IMR-90 (cell line): Measurements from ENCODE around the gene DBI. TPM values are rescaled to one million over a fixed set of nuclear protein-coding genes. Genes with fewer than 3 reads are reported as not detected.

Experiments
- ATAC-seq: fragments of 200-7000 bp; cut with Tn5 transposase; 2 replicates; pipeline ENCODE4 v1.9.1; 2020; ENCODE audit warnings: low read depth, mild to moderate bottlenecking, moderate library complexity
- BruUV-seq: library from RNA; stranded (reverse); fragments of 400-500 nt; replicated peaks from 2 replicates; lab custom pipeline; 2021; lab: Mats Ljungman, UMichigan
- CTCF ChIA-PET: fragments of 300-600 bp; formaldehyde crosslinking; extraction: SDS; loops from one replicate; lab custom pipeline; 2021; ENCODE audit warnings: antibody characterized with exemption; lab: Yijun Ruan, JAX
- POLR2A ChIA-PET: fragments of 300-600 bp; sonication (Branson Sonifier 250); formaldehyde crosslinking; loops from one replicate; lab custom pipeline; 2022; ENCODE audit warnings: antibody characterized with exemption; ENCODE audit not compliant: unreplicated experiment; lab: Charles Lee
- DNase-seq: peaks from one replicate; pipeline ENCODE4 v3.0.0; 2013
- H2AFZ ChIP-seq: replicated peaks from 2 replicates; pipeline ENCODE3; 2013; ENCODE audit warnings: low read length, mild to moderate bottlenecking; ENCODE audit not compliant: poor library complexity
- H2AK5ac ChIP-seq: 2 replicates; pipeline ENCODE4 v1.6.1; 2013; ENCODE audit warnings: low read depth, low read length, inconsistent platforms
- H2AK9ac ChIP-seq: replicated peaks from 2 replicates; pipeline ENCODE3; 2013; ENCODE audit warnings: mild to moderate bottlenecking, low read depth, low read length, moderate library complexity; ENCODE audit not compliant: poor library complexity
- H2BK120ac ChIP-seq: 2 replicates; pipeline ENCODE4 v1.6.1; 2013; ENCODE audit warnings: low read depth, low read length, inconsistent platforms
- H2BK15ac ChIP-seq: 3 replicates; pipeline ENCODE4 v1.6.1; 2013; ENCODE audit warnings: low read depth, low read length, inconsistent platforms
- H2BK20ac ChIP-seq: 2 replicates; pipeline ENCODE4 v1.6.1; 2013; ENCODE audit warnings: low read depth, mild to moderate bottlenecking, inconsistent platforms, low read length, moderate library complexity
- H2BK5ac ChIP-seq: 2 replicates; pipeline ENCODE4 v1.6.1; 2013; ENCODE audit warnings: mild to moderate bottlenecking, low read depth, low read length, inconsistent platforms; ENCODE audit not compliant: poor library complexity, severe bottlenecking
- H3K14ac ChIP-seq: replicated peaks from 2 replicates; pipeline ENCODE4 v1.6.1; 2013; ENCODE audit warnings: low read depth, low read length, inconsistent platforms
- H3K18ac ChIP-seq: 2 replicates; pipeline ENCODE4 v1.6.1; 2013; ENCODE audit warnings: low read depth, low read length, control low read depth
- H3K23ac ChIP-seq: 2 replicates; pipeline ENCODE4 v1.6.1; 2013; ENCODE audit warnings: low read depth, low read length, inconsistent platforms
- H3K27ac ChIP-seq: 2 replicates; pipeline ENCODE4 v1.5.1; 2013; ENCODE audit warnings: mild to moderate bottlenecking, control low read depth, low read length; ENCODE audit not compliant: insufficient read depth
- H3K27me3 ChIP-seq: 2 replicates; pipeline ENCODE4 v1.6.1; 2013; ENCODE audit warnings: low read length; ENCODE audit not compliant: control insufficient read depth, insufficient read depth
- H3K36me3 ChIP-seq: 2 replicates; pipeline ENCODE4 v1.6.1; 2013; ENCODE audit warnings: low read length, mixed read lengths; ENCODE audit not compliant: control insufficient read depth, insufficient read depth
- H3K4ac ChIP-seq: 2 replicates; pipeline ENCODE4 v1.6.1; 2013; ENCODE audit warnings: low read depth, low read length, inconsistent platforms
- H3K4me1 ChIP-seq: 2 replicates; pipeline ENCODE4 v1.6.1; 2013; ENCODE audit warnings: low read length, mixed read lengths; ENCODE audit not compliant: control insufficient read depth, insufficient read depth
- H3K4me2 ChIP-seq: 2 replicates; pipeline ENCODE4 v1.6.1; 2013; ENCODE audit warnings: low read depth, mild to moderate bottlenecking, control low read depth, low read length, moderate library complexity
- H3K4me3 ChIP-seq: 2 replicates; pipeline ENCODE4 v1.5.1; 2013; ENCODE audit warnings: low read depth, mild to moderate bottlenecking, control low read depth, low read length, moderate library complexity; ENCODE audit not compliant: insufficient read depth
- H3K56ac ChIP-seq: 2 replicates; pipeline ENCODE4 v1.6.1; 2013; ENCODE audit warnings: low read length, inconsistent platforms; ENCODE audit not compliant: insufficient read depth; ENCODE audit errors: extremely low read depth
- H3K79me1 ChIP-seq, 2 experiments: 2 replicates each; pipeline ENCODE4 v1.6.1; 2013; ENCODE audit warnings: low read length in 2 of 2, inconsistent platforms in 1 of 2, low read depth in 1 of 2
- H3K9ac ChIP-seq: 2 replicates; pipeline ENCODE4 v1.6.1; 2013; ENCODE audit warnings: low read depth, low read length, control low read depth
- H3K9me1 ChIP-seq: 2 replicates; pipeline ENCODE4 v1.6.1; 2013; ENCODE audit warnings: low read length, inconsistent platforms; ENCODE audit not compliant: insufficient read depth
- H3K9me3 ChIP-seq: 2 replicates; pipeline ENCODE4 v1.6.1; 2013; ENCODE audit warnings: low read length; ENCODE audit not compliant: control insufficient read depth, insufficient read depth
- H4K20me1 ChIP-seq: 2 replicates; pipeline ENCODE4 v1.6.1; 2013; ENCODE audit warnings: low read length, inconsistent platforms; ENCODE audit not compliant: insufficient read depth
- H4K5ac ChIP-seq: 2 replicates; pipeline ENCODE4 v1.6.1; 2013; ENCODE audit warnings: mild to moderate bottlenecking, low read depth, low read length, control low read depth
- H4K8ac ChIP-seq, 2 experiments: 2 replicates each; pipeline ENCODE4 v1.6.1; 2013; ENCODE audit warnings: low read depth in 2 of 2, low read length in 2 of 2, control low read depth in 1 of 2, inconsistent platforms in 1 of 2
- H4K91ac ChIP-seq: 2 replicates; pipeline ENCODE4 v1.6.1; 2013; ENCODE audit warnings: low read depth, low read length, inconsistent platforms; ENCODE audit not compliant: insufficient read depth
- MAZ ChIP-seq: IDR thresholded peaks from 2 replicates; pipeline ENCODE4 v1.6.1; 2012; ENCODE audit warnings: low read depth, mild to moderate bottlenecking, low read length, improper control_type of control experiment, moderate library complexity, borderline replicate concordance
- MXI1 ChIP-seq: IDR thresholded peaks from 2 replicates; pipeline ENCODE4 v1.6.1; 2012; ENCODE audit warnings: low read depth, mild to moderate bottlenecking, low read length, moderate library complexity, borderline replicate concordance
- NFE2L2 ChIP-seq: fragments of 150-350 bp; IDR thresholded peaks from 2 replicates; pipeline ENCODE4 v1.6.1; 2016; ENCODE audit warnings: low read depth, mild to moderate bottlenecking, low read length
- POLR2A ChIP-seq: IDR thresholded peaks from 2 replicates; pipeline ENCODE4 v1.6.1; 2012; ENCODE audit warnings: mild to moderate bottlenecking, low read depth, low read length
- RAD21 ChIP-seq: IDR thresholded peaks from 2 replicates; pipeline ENCODE4 v1.6.1; 2012; ENCODE audit warnings: low read length, improper control_type of control experiment
- RFX5 ChIP-seq: IDR thresholded peaks from 2 replicates; pipeline ENCODE4 v1.8.0; 2012; ENCODE audit warnings: low read depth, mild to moderate bottlenecking, low read length, moderate library complexity
- SMC3 ChIP-seq: fragments of 150-350 bp; IDR thresholded peaks from 2 replicates; pipeline ENCODE4 v1.6.1; 2016; ENCODE audit warnings: low read depth, mild to moderate bottlenecking, antibody characterized with exemption, low read length, moderate library complexity
- WGBS, 2 experiments: methylation state at CpG; one replicate each; pipeline versions ENCODE4 v1.1.5 to v1.1.7; 2013; ENCODE audit warnings: missing lambda C conversion rate in 2 of 2; ENCODE audit not compliant: insufficient read length in 1 of 2; ENCODE audit errors: extremely low coverage in 2 of 2; 5-methylcytosine and 5-hydroxymethylcytosine counted together
- dilution Hi-C: fragments of 300-500 bp; cut with HindIII; formaldehyde crosslinking; loops from one replicate; pipeline ENCODE4 v1.14.3; 2018; ENCODE audit warnings: low sequenced_read_pairs; ENCODE audit not compliant: unreplicated experiment
- in situ Hi-C: fragments of 300-500 bp; cut with MboI; formaldehyde crosslinking; loops from 3 replicates; pipeline ENCODE4 v1.14.3; 2019; ENCODE audit warnings: low sequenced_read_pairs, inconsistent platforms, mixed read lengths
- intact Hi-C: fragments of 100-400 bp; cut with micrococcal nuclease; formaldehyde crosslinking; loops from 2 replicates; pipeline ENCODE4 v1.10.0; 2022
- polyA plus RNA-seq, 3 experiments: library from polyadenylated mRNA; depleted of rRNA; stranded (reverse); fragments of >200 nt; gene quantifications; 2 replicates each; pipeline ENCODE4 v1.2.3, GENCODE V29; 2012; ENCODE audit warnings: low replicate concordance in 1 of 3
- total RNA-seq: library from RNA; depleted of rRNA; stranded (reverse); fragments of >200 nt; gene quantifications from 2 replicates; pipeline ENCODE4 v1.2.3, GENCODE V29; 2012
- TF ChIP-seq, protein P1 (sequence below): conservative IDR thresholded peaks from 2 replicates; pipeline ENCODE4 v1.5.1; 2012; ENCODE audit warnings: mild to moderate bottlenecking, low read depth, low read length, improper control_type of control experiment
- TF ChIP-seq, protein P2 (sequence below): fragments of 150-350 bp; IDR thresholded peaks from 2 replicates; pipeline ENCODE4 v1.6.1; 2016; ENCODE audit warnings: low read depth, mild to moderate bottlenecking, low read length, moderate library complexity, borderline replicate concordance

The DBI gene
- total and polyA plus RNA-seq, 2 of the 4 experiments (the other 2 are of a cell fraction), result 42.5 to 278 TPM

DNA sequence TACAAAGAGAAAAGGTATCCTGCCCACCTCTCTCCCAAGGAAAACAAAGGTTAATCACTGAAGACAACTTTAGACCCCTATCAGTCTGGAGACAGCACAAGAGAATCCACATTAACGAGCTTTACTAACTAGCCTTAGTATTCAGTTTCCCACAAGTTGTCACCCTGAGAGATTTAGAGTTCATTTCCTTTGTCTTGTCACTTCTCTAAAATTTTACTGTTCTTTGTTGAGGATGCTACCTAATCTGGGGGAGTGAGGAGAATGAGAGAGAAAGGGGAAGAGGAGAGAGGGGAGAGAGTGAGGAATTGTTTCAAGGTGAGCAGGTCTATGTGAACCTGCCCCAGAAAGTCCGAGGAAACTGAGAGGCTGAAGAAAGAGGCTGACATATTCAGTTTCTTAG is 28.5 kb upstream of the DBI start:
- H4K8ac ChIP-seq, result no peak overlapping the region
- H3K4me3 ChIP-seq, result no peak overlapping the region
- H3K9me1 ChIP-seq, result no peaks in the 10 kb centered on the region
- H3K18ac ChIP-seq, result no peak overlapping the region
- no peak overlapping the region for H2BK15ac ChIP-seq
- no peak overlapping the region for H3K9ac ChIP-seq
- WGBS, 2 experiments, result no CpG with 5 or more reads among the region's 2 CpGs
- BruUV-seq, result no TSS peak
- ChIA-PET POLR2A (no interaction called here), CTCF (no interaction called here)
- no peak overlapping the region for H3K4me2 ChIP-seq
- H3K4me1 ChIP-seq, result no peaks in the 10 kb centered on the region
- H2BK5ac ChIP-seq, result no peak overlapping the region
- no peaks in the 10 kb centered on the region for H3K9me3 ChIP-seq
- DNase-seq (no peak), ATAC-seq (no peak)
- no peaks in the 10 kb centered on the region for H3K79me1 ChIP-seq
- no peak overlapping the region for H4K5ac ChIP-seq
- H3K27ac ChIP-seq, result no peak overlapping the region
- no peak overlapping the region for H2AK9ac ChIP-seq
- 0 out of 2 replicates have a peak, but pooled peaks cover 3% of the 10 kb centered on the region for H3K36me3 ChIP-seq
- no peak overlapping the region for H3K4ac ChIP-seq
- in situ Hi-C loops (no loop called here), dilution Hi-C loops (no loop called here), intact Hi-C loops (no loop called here)
- no peak overlapping the region for H2BK20ac ChIP-seq
- no peak overlapping the region for H3K23ac ChIP-seq
- no peak overlapping the region for H4K91ac ChIP-seq
- no peak overlapping the region for H2BK120ac ChIP-seq
- no peak overlapping the region for H3K56ac ChIP-seq
- no peak overlapping the region for H2AFZ ChIP-seq
- no peak overlapping the region for H2AK5ac ChIP-seq
- H4K20me1 ChIP-seq, result no peaks in the 10 kb centered on the region
- TF ChIP-seq NFE2L2 (no peak), RFX5 (no peak), POLR2A (no peak), SMC3 (no peak), MXI1 (no peak), MAZ (no peak), RAD21 (no peak)
- TF ChIP-seq, protein P1, sequence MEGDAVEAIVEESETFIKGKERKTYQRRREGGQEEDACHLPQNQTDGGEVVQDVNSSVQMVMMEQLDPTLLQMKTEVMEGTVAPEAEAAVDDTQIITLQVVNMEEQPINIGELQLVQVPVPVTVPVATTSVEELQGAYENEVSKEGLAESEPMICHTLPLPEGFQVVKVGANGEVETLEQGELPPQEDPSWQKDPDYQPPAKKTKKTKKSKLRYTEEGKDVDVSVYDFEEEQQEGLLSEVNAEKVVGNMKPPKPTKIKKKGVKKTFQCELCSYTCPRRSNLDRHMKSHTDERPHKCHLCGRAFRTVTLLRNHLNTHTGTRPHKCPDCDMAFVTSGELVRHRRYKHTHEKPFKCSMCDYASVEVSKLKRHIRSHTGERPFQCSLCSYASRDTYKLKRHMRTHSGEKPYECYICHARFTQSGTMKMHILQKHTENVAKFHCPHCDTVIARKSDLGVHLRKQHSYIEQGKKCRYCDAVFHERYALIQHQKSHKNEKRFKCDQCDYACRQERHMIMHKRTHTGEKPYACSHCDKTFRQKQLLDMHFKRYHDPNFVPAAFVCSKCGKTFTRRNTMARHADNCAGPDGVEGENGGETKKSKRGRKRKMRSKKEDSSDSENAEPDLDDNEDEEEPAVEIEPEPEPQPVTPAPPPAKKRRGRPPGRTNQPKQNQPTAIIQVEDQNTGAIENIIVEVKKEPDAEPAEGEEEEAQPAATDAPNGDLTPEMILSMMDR, result no peak
- TF ChIP-seq, protein P2, sequence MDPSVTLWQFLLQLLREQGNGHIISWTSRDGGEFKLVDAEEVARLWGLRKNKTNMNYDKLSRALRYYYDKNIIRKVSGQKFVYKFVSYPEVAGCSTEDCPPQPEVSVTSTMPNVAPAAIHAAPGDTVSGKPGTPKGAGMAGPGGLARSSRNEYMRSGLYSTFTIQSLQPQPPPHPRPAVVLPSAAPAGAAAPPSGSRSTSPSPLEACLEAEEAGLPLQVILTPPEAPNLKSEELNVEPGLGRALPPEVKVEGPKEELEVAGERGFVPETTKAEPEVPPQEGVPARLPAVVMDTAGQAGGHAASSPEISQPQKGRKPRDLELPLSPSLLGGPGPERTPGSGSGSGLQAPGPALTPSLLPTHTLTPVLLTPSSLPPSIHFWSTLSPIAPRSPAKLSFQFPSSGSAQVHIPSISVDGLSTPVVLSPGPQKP, result no peak
- no peaks in the 10 kb centered on the region for H3K27me3 ChIP-seq
- H3K14ac ChIP-seq, result no peak overlapping the region
